Brain pericyte (primary cell): ENCODE data around the gene LAMA5.

Experiments used
- DNase-seq: peaks from one replicate; pipeline ENCODE4 v3.0.0-alpha.2; 2012; ENCODE audit warnings: low read depth, low spot score

The LAMA5 gene

GRCh38 chr20:62404112-62404665 lies 37.1 kb upstream of the LAMA5 start:
- DNase-seq = no peak

GRCh38 chr20:62403331-62403730 lies 36.2 kb upstream of the LAMA5 start:
- no peak for DNase-seq

GRCh38 chr20:62402456-62403150 lies 35.5 kb upstream of the LAMA5 start:
- no peak for DNase-seq

GRCh38 chr20:62401331-62401779 lies 34.2 kb upstream of the LAMA5 start:
- DNase-seq = no peak

- DNase-seq = no peak
These were observed 33.4 kb upstream of the LAMA5 start for GRCh38 chr20:62400541-62400940.

GRCh38 chr20:62400021-62400420 lies 32.9 kb upstream of the LAMA5 start:
- DNase-seq = no peak

GRCh38 chr20:62398120-62398821 lies 31.2 kb upstream of the LAMA5 start:
- no peak for DNase-seq

- DNase-seq = no peak
These were observed 29.5 kb upstream of the LAMA5 start for GRCh38 chr20:62396367-62397239.

- DNase-seq = no peak
These were observed 28.5 kb upstream of the LAMA5 start for GRCh38 chr20:62395311-62396242.

GRCh38 chr20:62394248-62395245 lies 27.4 kb upstream of the LAMA5 start:
- no peak for DNase-seq

- no peak for DNase-seq
These were observed 26.7 kb upstream of the LAMA5 start for GRCh38 chr20:62393830-62394229.

GRCh38 chr20:62393335-62393665 lies 26.2 kb upstream of the LAMA5 start:
- no peak for DNase-seq

- no peak for DNase-seq
These were observed 25.7 kb upstream of the LAMA5 start for GRCh38 chr20:62392621-62393334.

- no peak for DNase-seq
These were observed 24.9 kb upstream of the LAMA5 start for GRCh38 chr20:62392077-62392418.

GRCh38 chr20:62391165-62392076 lies 24.3 kb upstream of the LAMA5 start:
- DNase-seq = no peak

GRCh38 chr20:62390317-62391164 lies 23.4 kb upstream of the LAMA5 start:
- DNase-seq = no peak

GRCh38 chr20:62389601-62390087 lies 22.5 kb upstream of the LAMA5 start:
- no peak for DNase-seq
